CD4-positive, alpha-beta T cell treated with Interleukin-10 for 1 hour (primary cell): ENCODE results near the gene ASTN2.

Experiments
- DNase-seq: peaks from one replicate; pipeline ENCODE4 v3.0.0-alpha.2; 2020

The ASTN2 gene

GRCh38 chr9:116491219-116491618 lies 923.6 kb downstream of the ASTN2 start:
- no peak for DNase-seq

DNA sequence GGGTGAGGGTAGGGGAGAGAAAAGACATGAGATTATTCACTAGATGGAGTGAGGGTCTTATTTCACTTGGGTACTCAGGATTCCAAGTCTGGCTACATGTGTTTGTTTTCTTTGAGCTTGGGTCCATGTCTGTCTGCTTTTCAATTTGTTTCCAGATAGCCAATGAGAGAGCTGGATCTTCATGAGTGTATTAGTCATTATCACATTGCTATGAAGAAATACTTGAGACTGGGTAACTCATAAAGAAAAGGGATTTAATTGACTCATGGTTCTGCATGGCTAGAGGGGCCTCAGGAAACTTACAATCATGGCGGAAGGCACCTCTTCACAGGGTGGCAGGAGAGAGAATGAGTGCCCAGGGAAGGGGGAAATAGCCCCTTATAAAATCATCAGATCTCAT lies 924.5 kb downstream of the ASTN2 start:
- no peak for DNase-seq

DNA sequence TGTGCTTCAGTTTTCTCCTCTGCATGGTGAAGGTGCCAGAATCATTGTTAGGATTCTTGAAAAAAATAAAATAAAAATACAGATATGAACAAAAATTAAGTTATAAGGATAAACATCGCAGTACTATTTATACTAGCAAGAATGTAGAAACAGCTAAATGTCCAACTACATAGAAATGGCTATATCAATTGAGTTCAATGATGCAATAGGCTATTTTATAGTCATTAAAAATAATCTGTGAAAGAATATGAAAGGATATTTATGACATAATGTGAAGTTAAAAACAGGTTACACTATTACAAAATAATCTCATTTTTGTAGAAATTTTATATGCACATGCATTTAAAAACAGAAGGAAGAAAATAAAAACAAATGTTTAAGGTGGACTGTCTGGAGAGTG lies 926.5 kb downstream of the ASTN2 start:
- DNase-seq, result no peak

GRCh38 chr9:116484492-116485061 lies 930.3 kb downstream of the ASTN2 start:
- DNase-seq, result no peak

GRCh38 chr9:116483622-116484491 lies 931.0 kb downstream of the ASTN2 start:
- no peak for DNase-seq

- DNase-seq, result no peak
Measured at GRCh38 chr9:116482740-116483139, 932.1 kb downstream of the ASTN2 start.

GRCh38 chr9:116480700-116481099 lies 934.2 kb downstream of the ASTN2 start:
- DNase-seq, result no peak

DNA sequence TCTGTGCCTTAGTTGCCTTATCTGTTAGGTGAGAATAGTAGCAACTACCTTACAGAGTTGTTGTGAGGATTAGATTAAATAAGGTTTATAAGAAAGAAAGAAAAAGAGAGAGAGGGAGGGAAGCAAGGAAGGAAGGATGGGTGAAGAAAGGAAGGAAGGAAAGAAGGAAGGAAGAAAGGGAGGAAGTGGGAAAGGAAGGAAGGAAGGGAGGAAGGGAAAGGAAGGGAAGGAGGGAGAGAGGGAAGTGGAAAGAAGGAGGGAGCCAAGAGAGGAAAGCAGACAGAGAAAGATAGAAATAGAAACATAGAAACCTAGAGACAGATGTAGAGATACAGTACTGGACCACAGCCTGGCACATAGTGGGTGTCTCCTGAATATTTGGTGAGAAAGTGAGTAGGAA lies 934.9 kb downstream of the ASTN2 start:
- no peak for DNase-seq

- DNase-seq, result no peak
Measured at GRCh38 chr9:116479056-116479544, 935.8 kb downstream of the ASTN2 start.

DNA sequence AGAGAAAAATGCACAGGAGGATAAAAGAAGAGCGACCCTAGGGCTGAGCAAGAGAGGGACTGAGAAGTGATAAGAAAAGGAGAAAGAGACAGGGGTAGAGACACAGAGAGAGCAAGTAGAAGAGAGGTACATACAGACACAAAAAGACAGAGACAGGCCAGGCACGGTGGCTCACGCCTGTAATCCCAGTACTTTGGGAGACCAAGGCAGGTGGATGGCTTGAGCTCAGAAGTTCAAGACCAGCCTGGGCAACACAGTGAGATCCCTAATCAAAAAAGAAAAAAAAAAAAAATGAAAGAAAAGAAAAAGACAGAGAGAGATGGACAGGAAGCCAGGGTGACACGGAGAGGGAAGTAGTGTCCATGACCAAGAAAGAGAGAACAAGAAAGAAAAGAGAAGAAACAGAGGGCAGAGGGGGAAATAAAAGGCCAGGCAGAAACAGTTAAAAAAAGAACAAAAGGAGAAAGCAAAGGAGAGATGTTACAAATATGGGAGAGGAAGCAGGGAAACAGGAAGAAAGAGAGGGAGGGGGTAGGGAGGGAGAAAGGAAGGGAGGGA lies 937.2 kb downstream of the ASTN2 start:
- no peak for DNase-seq

- no peak for DNase-seq
Measured at GRCh38 chr9:116476935-116477381, 937.9 kb downstream of the ASTN2 start.

GRCh38 chr9:116476002-116476401 lies 938.9 kb downstream of the ASTN2 start:
- no peak for DNase-seq

DNA sequence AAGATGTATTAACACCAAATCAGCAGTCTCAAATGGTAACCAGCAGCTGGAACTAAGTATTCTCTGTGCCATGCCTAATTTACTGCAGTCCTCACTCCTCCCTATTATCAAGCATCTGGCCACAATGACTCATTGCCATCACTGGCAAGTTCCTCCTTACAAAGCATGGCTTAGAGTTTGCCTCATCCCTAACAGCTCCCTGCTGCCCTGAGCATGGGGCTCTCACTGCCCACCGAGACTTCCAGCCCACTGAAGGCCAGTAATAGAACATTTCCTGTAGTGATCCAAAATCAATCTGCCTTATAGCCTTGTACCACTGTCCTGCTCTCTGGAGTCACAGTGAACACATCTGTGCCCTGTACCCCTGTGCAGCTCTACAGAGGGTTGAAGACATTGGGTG lies 939.7 kb downstream of the ASTN2 start:
- no peak for DNase-seq

DNA sequence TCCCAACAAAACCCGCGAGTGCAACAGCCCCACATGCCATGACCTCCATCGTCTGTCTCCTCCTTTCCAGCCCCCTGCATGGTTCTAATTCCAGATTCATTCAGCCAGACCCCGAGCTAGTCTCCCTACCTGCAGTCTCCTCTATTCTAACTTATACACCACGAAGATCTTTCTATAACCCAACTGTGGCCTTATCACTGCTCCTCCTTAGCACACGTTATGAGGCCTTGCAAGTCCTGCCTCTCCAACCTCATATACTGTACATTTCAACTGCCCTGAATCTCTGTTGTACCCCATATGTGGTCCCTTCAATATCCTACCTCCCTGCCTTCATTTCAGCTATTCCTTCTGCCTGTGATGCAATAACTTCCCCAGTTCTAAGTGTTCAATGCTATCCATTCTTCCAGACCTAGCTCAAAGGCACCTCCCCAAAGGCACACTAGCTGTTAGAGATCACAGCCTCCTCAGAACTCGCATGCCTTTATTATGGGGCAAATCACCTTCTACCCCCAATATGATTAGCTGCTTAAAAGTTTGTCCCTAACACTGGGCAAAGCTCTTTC lies 942.8 kb downstream of the ASTN2 start:
- DNase-seq, result no peak

DNA sequence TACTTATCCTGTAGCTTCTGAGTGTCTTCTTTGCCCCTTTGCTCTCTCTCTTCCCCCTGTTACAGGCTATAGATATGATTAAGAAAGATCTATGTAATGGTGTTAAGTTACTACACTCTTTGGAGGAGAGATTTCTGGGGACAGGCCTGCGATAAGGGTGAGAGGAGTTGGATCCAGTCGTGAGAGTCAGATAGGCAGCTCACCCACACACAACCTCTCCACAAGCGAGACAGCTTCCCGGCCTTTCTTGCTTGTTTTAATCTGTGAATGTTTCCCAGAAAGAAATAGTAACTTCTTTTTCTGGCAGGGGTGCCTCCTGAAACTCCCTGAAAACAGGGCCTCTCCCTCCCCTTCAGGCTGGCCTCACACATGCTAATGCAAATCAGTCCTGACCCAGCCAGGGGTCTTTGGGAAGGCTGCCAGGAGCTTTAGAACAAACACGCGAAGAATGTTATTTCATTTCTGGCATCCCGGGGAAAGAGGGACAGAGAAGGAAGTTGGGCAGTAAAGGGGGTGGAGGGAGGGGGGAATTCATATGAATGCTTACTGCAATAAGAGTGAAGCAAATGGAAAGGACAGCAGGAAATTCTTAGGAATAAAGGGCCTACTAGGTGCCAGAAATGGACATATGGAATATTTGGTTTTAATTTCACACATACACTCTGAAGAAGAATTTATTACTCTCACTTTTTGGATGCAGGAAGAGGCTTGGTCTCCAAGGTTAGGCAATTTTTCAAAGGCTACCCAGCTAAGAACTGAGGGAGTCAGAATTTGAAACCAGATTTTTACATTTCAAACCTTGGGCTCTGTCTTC lies 943.6 kb downstream of the ASTN2 start:
- DNase-seq, result no peak

GRCh38 chr9:116468793-116469527 lies 945.9 kb downstream of the ASTN2 start:
- no peak for DNase-seq

DNA sequence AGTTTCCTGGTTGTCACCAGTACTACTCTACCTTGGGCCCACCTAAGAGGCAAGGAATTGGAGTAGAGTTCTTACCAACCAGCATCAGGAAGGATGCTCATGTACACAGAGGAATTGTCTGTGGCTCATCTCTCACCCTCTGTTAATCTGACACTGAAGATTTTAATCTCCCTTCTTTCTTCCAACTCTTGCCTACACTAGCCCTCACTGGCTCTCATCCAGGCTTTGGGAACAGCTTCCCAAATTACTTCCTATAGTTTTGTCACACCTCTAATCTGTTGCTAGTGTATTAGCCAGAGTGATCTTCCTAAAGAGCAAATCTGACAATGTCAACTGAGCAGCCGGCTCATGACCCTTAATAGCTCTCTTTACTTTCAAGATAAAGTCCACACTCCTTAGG lies 946.5 kb downstream of the ASTN2 start:
- no peak for DNase-seq

DNA sequence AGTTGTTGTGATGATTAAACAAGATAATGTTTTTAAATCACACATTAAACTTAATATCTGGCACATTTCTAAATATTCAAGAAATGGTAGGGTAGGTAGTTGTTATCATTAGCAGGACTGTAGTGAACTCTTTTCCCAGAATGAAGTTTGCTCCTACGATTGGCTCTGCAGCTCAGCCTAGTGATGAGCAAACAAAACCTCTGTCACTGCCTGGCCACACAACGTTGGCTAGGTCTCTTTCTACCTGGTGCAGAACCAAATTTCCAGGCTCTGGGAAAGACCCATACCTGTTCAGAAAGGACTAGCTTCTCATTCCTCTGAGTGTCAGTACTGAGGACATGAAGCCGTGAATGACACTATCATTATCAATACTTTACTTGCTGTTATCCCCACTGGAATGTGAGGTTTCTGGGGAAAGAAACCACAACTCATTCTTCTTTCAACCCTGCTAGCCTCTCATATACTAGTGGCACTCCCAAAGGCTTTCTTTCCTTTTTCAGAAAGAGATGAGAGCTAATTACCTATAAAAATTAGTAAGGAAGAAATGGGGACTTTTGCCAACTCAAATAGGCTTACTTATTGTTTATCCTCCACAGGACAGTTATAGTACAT lies 947.0 kb downstream of the ASTN2 start:
- DNase-seq, result no peak

DNA sequence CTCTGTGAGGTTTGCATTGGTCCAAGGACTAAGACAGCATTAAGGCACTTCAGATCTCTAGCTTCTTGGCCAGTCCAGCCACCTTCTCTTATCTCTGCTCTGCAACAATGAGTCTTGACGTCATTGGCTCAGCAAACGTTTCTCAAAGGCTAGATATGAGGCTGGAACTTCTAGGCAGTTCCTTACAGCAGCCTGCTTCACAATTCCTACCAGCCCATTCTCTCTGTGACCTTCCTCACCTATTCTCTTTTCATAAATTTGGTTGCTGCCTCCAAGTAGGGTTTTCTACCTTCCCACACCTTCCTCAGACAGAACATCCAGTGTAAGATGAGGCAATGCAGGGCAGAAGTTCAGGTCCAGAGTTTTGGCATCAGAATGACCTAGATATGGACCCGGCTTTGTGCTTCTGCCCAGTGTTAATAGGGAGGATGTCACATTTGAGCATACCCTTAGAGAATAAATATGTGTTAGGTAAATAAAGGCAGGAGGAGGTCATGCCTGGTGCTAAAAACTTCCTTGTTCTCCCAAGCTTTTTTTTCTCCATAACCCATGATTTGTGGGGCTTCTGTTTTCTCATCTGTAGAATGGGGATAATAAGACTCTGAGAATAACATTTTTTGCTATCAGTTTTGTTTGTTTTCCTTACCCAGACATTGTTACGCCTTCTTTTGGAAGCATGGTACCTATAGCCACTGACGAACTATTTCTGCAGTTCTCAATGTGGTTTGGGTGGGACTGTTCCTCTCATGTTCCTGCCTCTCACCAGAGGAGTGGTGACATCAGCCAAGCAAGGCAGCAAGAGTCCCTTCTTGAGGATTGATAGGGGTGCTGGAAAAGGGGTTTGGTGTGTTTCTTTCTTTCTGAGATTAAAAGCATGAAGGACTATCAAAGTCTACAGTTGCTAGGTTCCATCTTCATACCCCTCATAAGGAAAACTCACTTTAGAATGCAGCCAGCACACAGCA lies 948.3 kb downstream of the ASTN2 start:
- DNase-seq, result no peak

DNA sequence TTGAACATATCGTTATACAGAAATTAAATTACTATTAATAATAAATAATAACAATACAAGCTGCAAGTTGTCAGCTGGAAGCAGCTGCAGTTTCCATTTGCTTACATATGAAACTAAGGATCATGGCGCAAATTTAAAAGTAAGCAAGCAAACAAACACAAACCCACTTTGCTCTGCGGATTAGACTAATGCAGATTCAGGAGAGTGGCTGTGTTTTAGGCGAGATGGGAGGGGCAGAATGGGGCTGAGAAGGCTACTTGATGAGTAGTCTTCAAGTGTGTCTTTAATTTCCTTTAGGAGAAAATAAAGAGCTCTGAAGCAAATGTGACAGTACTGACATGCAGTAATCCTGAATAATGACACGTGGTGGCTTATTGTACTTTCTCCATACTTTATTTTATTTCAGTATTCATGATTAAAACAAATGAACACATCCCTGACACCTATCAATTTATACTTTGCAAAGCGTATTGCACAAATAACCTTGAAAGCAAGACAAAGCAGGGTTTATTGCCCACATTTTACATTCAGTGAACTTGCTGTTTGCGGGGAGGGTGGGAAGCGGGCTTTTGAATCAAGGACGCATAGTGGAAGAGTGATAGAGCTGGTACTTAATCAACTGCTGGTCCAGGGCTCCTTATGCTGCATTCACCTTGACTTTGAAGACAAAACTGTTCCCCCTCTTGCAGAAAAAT lies 949.1 kb downstream of the ASTN2 start:
- no peak for DNase-seq
